GM12891 (cell line): ENCODE data around the gene LPIN1.

Experiments
- POLR2A ChIP-seq: IDR thresholded peaks from 2 replicates; pipeline ENCODE4 v1.6.1; 2011; ENCODE audit warnings: low read depth, low read length, control low read depth
- POLR2AphosphoS5 ChIP-seq: IDR thresholded peaks from 2 replicates; pipeline ENCODE4 v1.6.1; 2011; ENCODE audit warnings: low read depth, low read length, control low read depth
- SPI1 ChIP-seq: IDR thresholded peaks from 2 replicates; pipeline ENCODE4 v1.6.1; 2011; ENCODE audit warnings: low read depth, low read length, control low read depth
- TAF1 ChIP-seq: IDR thresholded peaks from 2 replicates; pipeline ENCODE4 v1.6.1; 2011; ENCODE audit warnings: low read depth, low read length, control low read depth

DNA sequence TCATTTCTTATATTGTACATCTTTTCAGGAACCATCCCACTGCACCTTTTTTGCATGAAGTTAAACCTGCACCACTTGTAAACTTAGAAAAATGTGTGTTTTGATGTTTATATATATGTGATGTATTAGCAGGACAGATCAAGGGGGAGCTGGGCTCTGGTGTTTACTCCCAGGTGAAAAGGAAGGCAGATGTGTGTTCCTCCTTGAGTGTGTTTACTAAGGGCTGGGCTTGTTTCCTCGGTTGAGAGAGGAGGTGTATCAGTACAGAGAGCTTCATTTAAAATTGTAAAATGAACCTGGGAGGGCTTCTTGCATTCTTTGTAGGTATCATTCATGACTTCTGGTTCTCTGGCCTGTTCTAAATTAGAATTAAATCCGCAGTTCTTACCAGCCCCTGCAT lies 14.8 kb downstream of the LPIN1 start:
- no peak for TF ChIP-seq POLR2A
- no peak for TF ChIP-seq POLR2AphosphoS5
- no peak for TF ChIP-seq SPI1
- no peak for TF ChIP-seq TAF1
